ENCODE measurements around the gene COL5A1. TPM values are rescaled to one million over a fixed set of nuclear protein-coding genes. Genes with fewer than 3 reads are reported as not detected.

Gene COL5A1
- total RNA-seq, 1 experiment from 2014 or later, result 9.5 TPM

GRCh38 chr9:134808447-134808792 is 166.8 kb downstream of the COL5A1 start:
- no peaks in the 10 kb centered on the region; a peak in 2 of 5 replicates for H3K9me3 Mint-ChIP-seq
- H3K4me3 Mint-ChIP-seq, result no peak overlapping the region
- Histone ChIP-seq H3K18ac (ENCODE audit: insufficient read length, low read depth, low read length) (no peak overlapping the region), H2BK15ac (ENCODE audit: low read depth, low read length) (no peak overlapping the region), H3K56ac (ENCODE audit: insufficient read length, low read depth, low read length) (no peak overlapping the region), H3K23ac (ENCODE audit: insufficient read length, low read depth, low read length) (no peak overlapping the region), H2BK120ac (ENCODE audit: low read depth, low read length, poor library complexity, severe bottlenecking) (no peak overlapping the region), H3K79me1 (ENCODE audit: insufficient read depth, low read depth, low read length, poor library complexity, severe bottlenecking) (no peaks in the 10 kb centered on the region), H3T11ph (ENCODE audit: low read length) (no peak overlapping the region), H2BK12ac (ENCODE audit: insufficient read length, low read depth, low read length) (no peak overlapping the region), H3K79me2 (ENCODE audit: insufficient read depth, low read length) (no peaks in the 10 kb centered on the region), H2AK5ac (ENCODE audit: insufficient read length, low read length) (no peak overlapping the region), H4K8ac (replicated peaks; ENCODE audit: insufficient read length, low read depth, low read length) (no peak overlapping the region), H3K9ac (ENCODE audit: extremely low read depth, insufficient read length, low read length) (no peak overlapping the region), H3K27ac (ENCODE audit: insufficient read length, low read depth, low read length) (no peak overlapping the region), H4K5ac (ENCODE audit: insufficient read length, low read depth, low read length) (no peak overlapping the region), H3K27me3 (ENCODE audit: insufficient read depth, low read length) (no peaks in the 10 kb centered on the region), H3K14ac (ENCODE audit: insufficient read depth, low read length) (no peak overlapping the region), H3K9me3 (ENCODE audit: control insufficient read depth, low read depth, low read length) (no peaks in the 10 kb centered on the region), H4K91ac (ENCODE audit: insufficient read length, low read depth, low read length) (no peak overlapping the region), H2BK5ac (ENCODE audit: insufficient read length, low read length) (no peak overlapping the region), H3K4ac (ENCODE audit: low read depth, low read length) (no peak overlapping the region), H2BK20ac (ENCODE audit: low read depth, low read length, poor library complexity, severe bottlenecking) (no peak overlapping the region), H2AFZ (ENCODE audit: low read length) (no peak overlapping the region), H4K20me1 (ENCODE audit: control insufficient read depth, insufficient read depth, insufficient read length) (no peaks in the 10 kb centered on the region), H3K4me1 (ENCODE audit: insufficient read depth, low read length) (peaks cover 3% of the 10 kb centered on the region; the same call in 1 of the 2 replicates), H3K23me2 (ENCODE audit: insufficient read length, low read depth, low read length, poor library complexity, severe bottlenecking) (no peaks in the 10 kb centered on the region), H3K4me2 (ENCODE audit: insufficient read depth, insufficient read length, low read length) (no peak overlapping the region)
- peaks cover 3 to 5% (median 4%) of the 10 kb centered on the region in 3 experiments; a peak in 2 of 7 replicates for H3K36me3 Mint-ChIP-seq (ENCODE audit: insufficient read depth in 1 of 3, low read depth in 3 of 3)
- peaks cover 38 to 48% of the 10 kb centered on the region in 2 experiments for H3K4me1 Mint-ChIP-seq
- no peak for DNase-seq
- no peak for TF ChIP-seq CTCF (conservative IDR thresholded peaks at IDR 0.05)
- 0 out of 2 replicates have a peak, but pooled peaks cover 2% of the 10 kb centered on the region for H3K27me3 Mint-ChIP-seq (ENCODE audit: low read depth)
- no peak overlapping the region for H3K27ac Mint-ChIP-seq
- no CpG with 5 or more reads among the region's 6 CpGs for WGBS (ENCODE audit: extremely low coverage, insufficient read length, low lambda C conversion rate)
